Neural crest cell (in vitro differentiated cells): ENCODE results near the gene UCP2. TPM values are rescaled to one million over a fixed set of nuclear protein-coding genes. Genes with fewer than 3 reads are reported as not detected.
A peak's percentile ranks its signal among the peaks of the same experiment; 100 is the strongest.

Source experiments
- DNase-seq: peaks from one replicate; pipeline ENCODE4 v3.0.0; 2021; ENCODE audit warnings: low read depth, mixed read lengths, low spot score
- H3K27ac Mint-ChIP-seq: one replicate; pipeline ENCODE4 v1.8.0; 2021; ENCODE audit warnings: mild to moderate bottlenecking, mixed read lengths; ENCODE audit not compliant: unreplicated experiment
- H3K27me3 Mint-ChIP-seq: 2 replicates; pipeline ENCODE4 v1.8.0; 2021; ENCODE audit warnings: low read depth, mild to moderate bottlenecking, mixed read lengths
- H3K36me3 Mint-ChIP-seq: 2 replicates; pipeline ENCODE4 v1.8.0; 2021; ENCODE audit warnings: low read depth, mild to moderate bottlenecking, mixed read lengths
- H3K4me1 Mint-ChIP-seq: 2 replicates; pipeline ENCODE4 v1.8.0; 2021; ENCODE audit warnings: mixed read lengths
- H3K4me3 Mint-ChIP-seq: one replicate; pipeline ENCODE4 v1.8.0; 2021; ENCODE audit warnings: mild to moderate bottlenecking, mixed read lengths
- H3K9me3 Mint-ChIP-seq: 2 replicates; pipeline ENCODE4 v1.8.0; 2021; ENCODE audit warnings: mixed read lengths
- CTCF ChIP-seq: fragments of 200-600 bp; sonication (generic); conservative IDR thresholded peaks from 2 replicates; pipeline ENCODE4 v1.5.0; 2021; ENCODE audit warnings: antibody characterized with exemption, mild to moderate bottlenecking
- total RNA-seq: library from RNA; stranded (reverse); gene quantifications from 2 replicates; pipeline ENCODE4 v1.2.1, GENCODE V29; 2021

UCP2 gene
- total RNA-seq, 1 donor from 2014 or later, result 71.4 TPM

DNA sequence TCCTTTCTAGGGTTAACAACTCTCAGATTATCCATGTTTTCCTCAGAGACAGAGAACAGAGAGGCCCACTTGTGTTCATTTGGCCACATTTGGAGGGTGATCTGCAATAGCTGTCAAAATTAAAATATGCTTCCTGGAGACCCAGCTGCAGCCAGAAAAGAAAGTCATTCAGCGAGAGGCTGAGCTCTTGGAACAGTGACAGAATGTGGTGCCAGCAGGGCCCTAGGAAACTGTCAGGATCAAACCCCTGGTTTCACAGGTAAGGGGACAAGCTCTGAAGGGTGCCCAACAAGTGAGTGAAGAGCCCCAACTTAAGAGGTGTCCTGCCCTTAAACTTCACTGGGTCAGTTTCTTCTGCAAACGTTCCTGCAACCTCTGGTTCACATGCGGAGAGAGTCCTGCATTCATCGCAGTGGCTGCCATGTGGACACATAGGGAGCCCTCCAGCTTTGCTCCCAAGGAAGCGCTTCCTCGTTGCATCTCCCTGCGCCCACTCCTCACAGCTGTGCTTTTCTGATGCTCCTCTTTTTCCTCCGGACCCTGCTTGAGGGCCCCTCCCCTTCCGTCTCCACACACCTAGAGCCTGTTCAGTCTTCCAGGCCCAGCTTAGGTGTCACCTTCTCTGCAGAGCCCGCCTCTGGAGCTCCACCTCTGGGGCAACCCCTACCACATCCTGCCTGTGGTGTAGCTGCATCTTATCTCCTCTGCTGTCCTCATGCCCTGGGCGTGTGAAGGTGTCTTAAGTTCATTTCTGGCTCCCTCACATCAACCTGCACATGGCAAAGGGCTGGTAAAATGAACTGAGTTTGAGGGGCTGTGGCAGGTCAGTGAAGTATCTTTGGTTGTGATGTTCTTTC, 22.3 kb upstream of the UCP2 start:
- TF ChIP-seq CTCF, result no peak
- no peaks in the 10 kb centered on the region for H3K27me3 Mint-ChIP-seq
- no peaks in the 10 kb centered on the region for H3K9me3 Mint-ChIP-seq
- H3K27ac Mint-ChIP-seq, result peak overlapping the region; percentile 50
- no peak for DNase-seq
- peaks cover 5% of the 10 kb centered on the region for H3K4me1 Mint-ChIP-seq
- peaks cover 3% of the 10 kb centered on the region for H3K36me3 Mint-ChIP-seq
- no peak overlapping the region for H3K4me3 Mint-ChIP-seq

- no peaks in the 10 kb centered on the region for H3K36me3 Mint-ChIP-seq
- H3K27me3 Mint-ChIP-seq, result no peaks in the 10 kb centered on the region
- TF ChIP-seq CTCF, result no peak
- no peak overlapping the region for H3K27ac Mint-ChIP-seq
- no peak for DNase-seq
- H3K9me3 Mint-ChIP-seq, result no peaks in the 10 kb centered on the region
- H3K4me1 Mint-ChIP-seq, result no peaks in the 10 kb centered on the region
- no peak overlapping the region for H3K4me3 Mint-ChIP-seq
Measured at GRCh38 chr11:74004046-74004695, 21.5 kb upstream of the UCP2 start.

- Mint-ChIP-seq H3K4me1 (no peaks in the 10 kb centered on the region), H3K36me3 (no peaks in the 10 kb centered on the region), H3K4me3 (no peak overlapping the region), H3K27ac (no peak overlapping the region), H3K9me3 (no peaks in the 10 kb centered on the region), H3K27me3 (no peaks in the 10 kb centered on the region)
- TF ChIP-seq CTCF, result no peak
- DNase-seq, result no peak
Measured at GRCh38 chr11:74002832-74003231, 20.2 kb upstream of the UCP2 start.

- TF ChIP-seq CTCF, result no peak
- no peak overlapping the region for H3K4me3 Mint-ChIP-seq
- DNase-seq, result no peak
- H3K36me3 Mint-ChIP-seq, result no peaks in the 10 kb centered on the region
- no peaks in the 10 kb centered on the region for H3K9me3 Mint-ChIP-seq
- H3K4me1 Mint-ChIP-seq, result no peaks in the 10 kb centered on the region
- no peaks in the 10 kb centered on the region for H3K27me3 Mint-ChIP-seq
- H3K27ac Mint-ChIP-seq, result peak overlapping the region; percentile 8
Measured at GRCh38 chr11:74001822-74002286, 19.2 kb upstream of the UCP2 start.

DNA sequence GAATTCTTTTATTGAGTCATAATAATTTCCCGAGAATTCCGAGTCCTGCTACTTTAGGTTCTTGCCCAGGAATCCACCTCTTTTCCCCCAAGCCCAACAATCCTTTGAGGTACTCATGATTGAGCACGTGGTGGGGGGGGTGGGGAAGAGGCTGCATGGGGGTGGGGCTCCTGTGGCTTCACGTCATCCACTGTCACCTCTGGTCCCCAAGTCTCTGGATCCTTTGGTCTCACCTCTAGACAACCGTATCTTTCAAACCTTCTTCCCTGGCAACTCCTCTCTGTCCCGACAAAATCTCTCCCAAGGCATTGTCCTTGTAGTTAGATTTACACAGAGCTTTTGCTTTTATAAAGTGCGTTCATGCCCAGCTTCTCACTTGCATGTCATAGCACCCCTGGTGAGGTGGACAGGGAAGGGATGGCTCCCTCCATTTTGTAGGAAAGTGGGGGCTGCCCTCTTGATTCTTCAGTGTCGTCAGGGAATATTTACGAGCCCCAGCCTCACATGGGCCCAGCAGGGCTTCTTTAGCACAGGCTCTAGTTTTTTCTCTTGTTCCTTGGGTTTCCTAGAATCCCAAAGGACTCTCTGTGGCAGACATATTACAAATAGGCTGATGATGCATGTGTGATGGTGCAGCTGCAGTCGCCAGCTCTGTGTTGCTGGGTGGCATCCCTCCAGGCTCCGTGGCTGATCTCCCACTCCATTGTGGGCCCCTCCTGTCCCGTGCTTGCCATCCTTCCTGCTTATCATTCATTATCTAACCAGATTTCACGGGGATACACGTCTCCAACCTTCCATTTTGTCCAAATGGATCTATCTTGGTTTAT, 17.9 kb upstream of the UCP2 start:
- H3K4me3 Mint-ChIP-seq, result no peak overlapping the region
- no peak overlapping the region for H3K27ac Mint-ChIP-seq
- no peaks in the 10 kb centered on the region for H3K27me3 Mint-ChIP-seq
- no peaks in the 10 kb centered on the region for H3K4me1 Mint-ChIP-seq
- DNase-seq, result no peak
- TF ChIP-seq CTCF, result no peak
- no peaks in the 10 kb centered on the region for H3K36me3 Mint-ChIP-seq
- H3K9me3 Mint-ChIP-seq, result no peaks in the 10 kb centered on the region
